Measurements from ENCODE around the gene MN1. TPM values are rescaled to one million over a fixed set of nuclear protein-coding genes. Genes with fewer than 3 reads are reported as not detected.

The MN1 gene
- 1 to 10 TPM; 8.0 to 9.6 (median 8.0) TPM for polyA plus RNA-seq (ENCODE audit: insufficient read length in 3 of 3)

GRCh38 chr22:27801616-27802345 is at the start of gene MN1:
Gene MN1, minus strand, starts transcription at chr22:27801756. Its CDS starts 1,213 bp downstream, at chr22:27800543.
- DNase-seq (ENCODE audit: low read depth in 3 of 3, low spot score in 2 of 3): no peak

- no peak for DNase-seq (ENCODE audit: low read depth in 3 of 3, low spot score in 2 of 3)
Observed at GRCh38 chr22:27850000-27850521, 48.5 kb upstream of the MN1 start.

- no peak for DNase-seq (ENCODE audit: low read depth in 3 of 3, low spot score in 2 of 3)
Observed at GRCh38 chr22:27848005-27848404, 46.4 kb upstream of the MN1 start.

- no peak for DNase-seq (ENCODE audit: low read depth in 3 of 3, low spot score in 2 of 3)
Observed at GRCh38 chr22:27846910-27847309, 45.4 kb upstream of the MN1 start.

DNA sequence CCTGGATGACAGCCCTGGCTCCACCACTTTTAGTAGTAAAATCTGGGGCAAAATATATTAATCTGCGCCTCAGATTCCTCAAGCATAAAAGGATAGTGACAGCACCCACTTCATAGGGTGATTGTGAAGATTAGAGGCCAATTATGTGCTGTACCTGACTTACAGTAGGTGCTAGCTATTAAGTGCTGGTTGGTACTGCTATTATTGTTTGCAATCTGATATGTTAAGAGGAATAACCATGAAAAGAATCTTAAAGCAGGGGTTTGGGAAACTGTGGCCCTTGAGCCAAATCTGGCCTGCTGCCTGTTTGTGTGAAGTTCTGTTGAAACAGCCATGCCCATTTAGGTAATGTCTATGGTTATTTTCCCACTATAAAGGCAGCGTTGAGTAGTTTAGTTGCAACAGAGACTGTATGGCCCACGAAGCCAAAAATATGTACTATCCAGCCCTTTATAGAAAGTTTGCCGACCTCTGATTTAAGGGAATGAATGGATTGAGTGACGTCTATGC is 44.7 kb upstream of the MN1 start:
- DNase-seq (ENCODE audit: low read depth in 3 of 3, low spot score in 2 of 3): no peak

DNA sequence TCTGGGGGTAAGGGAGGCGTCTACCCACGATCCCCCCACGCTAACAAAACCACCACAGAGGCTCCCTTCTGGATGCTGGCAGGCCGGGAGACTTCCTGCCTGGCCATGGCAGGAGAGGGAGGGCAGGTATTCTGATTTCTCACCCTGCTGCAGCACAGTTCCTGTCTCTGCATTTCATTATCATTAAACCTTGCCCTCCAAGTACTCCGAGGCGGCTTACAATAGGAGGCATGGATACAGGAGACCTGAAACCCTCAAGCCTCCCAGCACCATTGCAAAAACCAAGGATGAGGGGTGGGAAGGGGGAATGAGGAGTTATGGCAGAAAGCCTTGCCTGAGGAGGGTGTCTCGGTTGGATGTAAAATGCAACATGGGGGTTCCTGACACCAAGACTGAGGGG is 44.1 kb upstream of the MN1 start:
- DNase-seq (ENCODE audit: low read depth in 3 of 3, low spot score in 2 of 3): no peak

GRCh38 chr22:27844656-27845591 is 43.4 kb upstream of the MN1 start:
- DNase-seq (ENCODE audit: low read depth in 3 of 3, low spot score in 2 of 3): no peak

DNA sequence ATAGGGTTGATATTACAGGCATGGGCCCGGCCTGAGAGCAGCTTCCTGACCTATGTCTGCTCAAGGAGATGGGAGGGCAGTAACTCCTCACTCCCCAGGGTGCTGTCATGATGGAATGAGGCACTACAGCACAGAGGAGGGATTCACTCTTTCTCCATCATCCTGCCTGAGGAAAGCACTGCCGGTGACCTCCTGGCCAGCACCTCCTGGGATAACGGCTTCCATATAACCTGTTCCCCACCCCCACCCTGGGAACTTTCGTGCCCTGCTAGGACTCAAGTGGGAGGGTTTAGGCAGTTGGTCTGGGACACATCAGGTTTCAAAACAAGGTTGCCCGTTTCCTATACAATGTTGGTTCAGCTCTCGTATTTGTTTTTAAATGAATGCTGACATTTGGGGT is 42.7 kb upstream of the MN1 start:
- no peak for DNase-seq (ENCODE audit: low read depth in 3 of 3, low spot score in 2 of 3)

- DNase-seq (ENCODE audit: low read depth in 3 of 3, low spot score in 2 of 3): no peak
Observed at GRCh38 chr22:27843441-27843840, 41.9 kb upstream of the MN1 start.

GRCh38 chr22:27842669-27843431 is 41.3 kb upstream of the MN1 start:
- DNase-seq (ENCODE audit: low read depth in 3 of 3, low spot score in 2 of 3): no peak

- no peak for DNase-seq (ENCODE audit: low read depth in 3 of 3, low spot score in 2 of 3)
Observed at GRCh38 chr22:27842201-27842600, 40.6 kb upstream of the MN1 start.

DNA sequence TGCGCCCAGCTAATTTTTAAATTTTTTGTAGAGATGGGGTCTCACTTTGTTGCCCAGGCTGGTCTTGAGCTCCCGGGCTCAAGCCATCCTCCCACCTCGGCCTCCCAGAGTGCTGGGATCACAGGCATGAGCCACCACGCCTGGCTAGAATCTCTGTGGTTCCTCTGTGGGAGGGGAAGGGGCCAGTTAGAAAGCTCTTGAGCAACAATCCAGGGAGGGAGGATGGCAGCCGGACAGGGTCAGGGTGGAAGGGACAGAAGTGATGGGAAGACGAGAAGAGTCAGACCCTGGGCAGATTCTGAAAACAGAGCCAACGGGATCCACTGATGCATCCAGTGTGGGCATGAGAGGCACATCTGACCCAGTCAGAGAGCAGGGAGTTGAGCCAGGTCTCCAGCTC is 38.9 kb upstream of the MN1 start:
- no peak for DNase-seq (ENCODE audit: low read depth in 3 of 3, low spot score in 2 of 3)

DNA sequence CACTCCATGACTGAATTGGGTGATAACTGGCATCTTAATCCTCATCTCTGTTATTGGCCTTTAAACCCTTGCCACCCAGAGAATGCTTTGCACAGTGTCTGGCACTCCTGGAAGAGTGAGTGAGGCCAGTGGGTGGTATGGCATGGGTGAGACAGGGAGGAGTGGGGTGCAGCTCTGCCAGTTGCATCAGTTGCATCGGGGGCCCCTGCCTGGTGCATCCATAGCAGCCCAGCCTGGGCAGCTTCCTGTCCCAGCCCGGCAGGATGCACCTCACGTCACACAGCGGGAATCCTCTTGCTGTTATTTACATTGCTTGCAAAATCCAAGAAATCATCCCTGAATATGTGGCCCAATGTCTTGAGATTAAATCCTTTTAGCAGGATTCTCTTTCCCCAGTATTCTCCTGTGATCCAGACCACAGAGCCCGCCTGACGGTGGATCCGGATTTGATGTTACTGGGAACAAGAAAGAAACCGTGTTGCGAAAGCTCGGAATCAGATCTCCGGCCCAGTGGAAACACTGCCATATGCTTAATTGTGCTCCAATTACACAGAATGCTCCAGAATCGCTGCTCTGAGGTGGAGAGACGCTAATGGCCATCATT is 37.6 kb upstream of the MN1 start:
- no peak for DNase-seq (ENCODE audit: low read depth in 3 of 3, low spot score in 2 of 3)

GRCh38 chr22:27836181-27836580 is 34.6 kb upstream of the MN1 start:
- DNase-seq (ENCODE audit: low read depth in 3 of 3, low spot score in 2 of 3): no peak

GRCh38 chr22:27835446-27835845 is 33.9 kb upstream of the MN1 start:
- no peak for DNase-seq (ENCODE audit: low read depth in 3 of 3, low spot score in 2 of 3)

- no peak for DNase-seq (ENCODE audit: low read depth in 3 of 3, low spot score in 2 of 3)
Observed at GRCh38 chr22:27834364-27835185, 33.0 kb upstream of the MN1 start.

- no peak for DNase-seq (ENCODE audit: low read depth in 3 of 3, low spot score in 2 of 3)
Observed at GRCh38 chr22:27833803-27834202, 32.2 kb upstream of the MN1 start.

DNA sequence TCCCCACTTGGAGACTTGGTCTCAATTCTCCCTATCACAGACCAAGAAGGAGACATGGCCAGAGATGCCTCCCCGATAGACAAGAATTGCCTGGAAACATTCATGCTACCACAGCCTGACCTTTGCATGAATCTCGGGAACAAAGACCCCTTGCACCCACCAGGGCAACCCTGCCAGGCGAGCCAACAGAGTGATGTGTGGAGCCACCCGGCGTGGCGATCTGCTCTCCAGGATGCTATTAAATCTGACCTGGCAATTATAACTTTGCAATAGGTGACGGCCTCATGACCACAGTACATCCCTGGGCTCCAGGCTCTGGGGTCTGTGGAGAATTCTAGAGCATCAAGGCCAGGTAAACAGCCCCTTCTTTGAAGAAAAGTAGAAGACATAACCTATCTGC is 31.1 kb upstream of the MN1 start:
- no peak for DNase-seq (ENCODE audit: low read depth in 3 of 3, low spot score in 2 of 3)

DNA sequence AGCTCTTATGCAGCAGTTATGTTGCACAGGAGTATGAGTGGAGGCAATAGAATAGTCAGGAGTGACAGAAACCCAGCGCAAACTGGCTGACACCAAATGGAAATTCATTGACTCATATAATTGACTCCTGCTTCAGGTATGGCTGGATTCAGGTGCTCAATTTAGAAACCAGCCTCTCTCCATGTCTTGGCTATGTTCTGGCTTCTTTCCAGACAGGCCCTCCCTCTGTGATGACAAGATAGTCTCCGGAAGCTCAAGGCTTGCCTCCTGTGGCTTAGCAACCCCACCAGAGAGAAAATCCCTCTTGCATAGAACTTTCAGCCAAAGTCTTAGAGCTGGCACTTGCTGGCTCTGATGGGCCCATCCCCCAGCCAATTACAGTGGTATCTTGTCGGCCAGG is 28.1 kb upstream of the MN1 start:
- DNase-seq (ENCODE audit: low read depth in 3 of 3, low spot score in 2 of 3): no peak

Measured in right renal cortex interstitium (tissue), 3 donors.